HL-60/S4 (cell line): Measurements from ENCODE around the gene NOD2.

Experiments used
- in situ Hi-C: fragments of 300-500 bp; cut with MboI; formaldehyde crosslinking; loops from 2 replicates; pipeline ENCODE4 v1.14.3; 2022; ENCODE audit warnings: low sequenced_read_pairs

The NOD2 gene

GRCh38 chr16:50771366-50771765, 78.0 kb downstream of the NOD2 start:
- in situ Hi-C loops: no loop called here

DNA sequence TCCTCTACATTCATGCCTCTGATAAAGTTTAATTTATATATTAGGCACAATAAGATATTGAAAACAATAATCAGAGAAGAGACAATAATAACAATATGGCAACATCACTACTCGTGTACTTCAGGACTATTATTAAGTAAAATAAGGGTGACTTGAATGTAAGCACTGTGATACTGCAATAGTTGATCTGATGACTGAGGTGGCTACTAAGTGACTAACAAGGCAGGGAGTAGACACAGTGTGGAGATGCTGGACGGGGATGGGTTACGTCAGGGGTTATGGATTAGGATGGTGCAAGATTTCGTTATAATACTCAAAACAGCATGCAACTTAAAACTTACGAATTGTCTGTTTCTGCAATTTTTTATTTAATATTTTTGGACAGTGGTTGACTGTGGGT, 81.0 kb downstream of the NOD2 start:
- in situ Hi-C loops: no loop called here

DNA sequence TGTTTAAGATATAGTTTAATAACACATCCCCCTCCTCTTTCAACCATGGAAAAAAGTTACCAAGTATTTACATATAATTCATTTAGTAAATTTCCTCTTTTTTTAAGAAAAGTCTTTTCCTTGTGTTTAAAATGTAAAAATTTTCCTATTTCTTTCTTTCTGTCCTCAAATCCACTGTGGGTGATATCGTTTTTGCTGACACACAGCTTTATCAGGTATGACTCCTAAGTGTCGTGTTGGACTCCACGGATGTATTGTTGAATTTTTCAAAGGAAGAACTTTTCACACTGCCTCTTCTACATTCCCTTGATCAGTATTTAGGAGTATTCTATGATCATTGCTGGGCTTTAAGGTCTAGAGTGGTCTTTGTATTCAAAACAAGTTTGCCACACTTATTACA, 81.6 kb downstream of the NOD2 start:
- in situ Hi-C loops: no loop called here

GRCh38 chr16:50776037-50776436, 82.6 kb downstream of the NOD2 start:
- in situ Hi-C loops: no loop called here

- in situ Hi-C loops: no loop called here
Measured at GRCh38 chr16:50778284-50779163, 85.1 kb downstream of the NOD2 start.

GRCh38 chr16:50781043-50781442, 87.6 kb downstream of the NOD2 start:
- in situ Hi-C loops: no loop called here

DNA sequence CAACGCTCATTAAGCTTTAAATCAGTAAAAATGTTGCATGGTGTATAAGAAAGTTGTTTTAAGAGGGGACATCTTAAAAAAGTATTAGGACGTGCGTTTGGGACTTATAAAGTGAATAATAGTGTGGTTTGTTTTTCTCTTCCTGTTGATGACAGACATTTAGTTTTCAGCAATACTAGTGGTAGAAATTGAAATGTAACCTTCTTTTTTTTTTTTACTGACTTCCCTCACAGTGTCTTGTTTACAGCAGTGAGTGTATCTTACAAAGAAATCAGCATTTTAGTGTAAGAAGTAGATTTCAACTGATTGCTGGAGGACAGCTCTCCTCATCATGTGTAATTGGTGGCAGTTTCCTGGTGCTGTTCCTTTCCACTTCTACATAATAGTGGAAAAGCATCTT, 88.1 kb downstream of the NOD2 start:
- in situ Hi-C loops: no loop called here
